HepG2 (cell line): Measurements from ENCODE around the gene CUL4A. TPM values are rescaled to one million over a fixed set of nuclear protein-coding genes. Genes with fewer than 3 reads are reported as not detected.

Experiments
- ARNT2 ChIP-seq: sonication (generic); formaldehyde crosslinking; IDR thresholded peaks from 2 replicates; pipeline ENCODE4 v1.8.0; 2022; ENCODE audit warnings: mild to moderate bottlenecking, low read depth, missing genetic modification reagents, moderate library complexity
- GZF1 ChIP-seq: sonication (generic); formaldehyde crosslinking; IDR thresholded peaks from 2 replicates; pipeline ENCODE4 v1.5.1; 2020; ENCODE audit warnings: mild to moderate bottlenecking, missing genetic modification reagents
- HIVEP1 ChIP-seq: sonication (generic); formaldehyde crosslinking; IDR thresholded peaks from 2 replicates; pipeline ENCODE4 v1.4.0; 2020; ENCODE audit warnings: mild to moderate bottlenecking, missing genetic modification reagents
- LCORL ChIP-seq, 2 experiments: fragments of 450-650 bp in 1 of 2; sonication (generic) in 1 of 2; formaldehyde crosslinking in 1 of 2; IDR thresholded peaks; 2 replicates each; pipeline versions ENCODE4 v1.5.0 to v1.6.1; 2017 to 2020; ENCODE audit warnings: antibody characterized with exemption in 1 of 2, missing genetic modification reagents in 1 of 2
- MLXIP ChIP-seq: sonication (generic); formaldehyde crosslinking; IDR thresholded peaks from 2 replicates; pipeline ENCODE4 v1.9.0; 2021; ENCODE audit warnings: missing genetic modification reagents, borderline replicate concordance
- NBN ChIP-seq: fragments of 450-650 bp; conservative IDR thresholded peaks from 2 replicates; pipeline ENCODE4 v1.6.1; 2017
- RFX1 ChIP-seq: fragments of 450-650 bp; IDR thresholded peaks from 2 replicates; pipeline ENCODE4 v1.6.1; 2017
- SOX5 ChIP-seq: IDR thresholded peaks from 2 replicates; pipeline ENCODE4 v1.6.1; 2016; ENCODE audit warnings: borderline replicate concordance
- TERF1 ChIP-seq: sonication (generic); formaldehyde crosslinking; IDR thresholded peaks from 2 replicates; pipeline ENCODE4 v1.8.0; 2022; ENCODE audit warnings: mild to moderate bottlenecking, missing genetic modification reagents, moderate library complexity
- TGIF2 ChIP-seq: IDR thresholded peaks from 2 replicates; pipeline ENCODE4 v1.6.1; 2016; ENCODE audit warnings: control low read depth, missing compliant biosample characterization
- THAP11 ChIP-seq: IDR thresholded peaks from 2 replicates; pipeline ENCODE4 v1.6.1; 2016; ENCODE audit warnings: missing biosample characterization, missing genetic modification reagents
- ZBTB33 ChIP-seq: sonication (generic); formaldehyde crosslinking; IDR thresholded peaks from 2 replicates; pipeline ENCODE4 v1.4.0; 2020; ENCODE audit warnings: missing genetic modification reagents
- ZIK1 ChIP-seq: sonication (generic); formaldehyde crosslinking; IDR thresholded peaks from 2 replicates; pipeline ENCODE4 v1.5.0; 2020; ENCODE audit warnings: mild to moderate bottlenecking, low read depth, missing genetic modification reagents, borderline replicate concordance
- ZNF207 ChIP-seq: fragments of 450-650 bp; IDR thresholded peaks from 2 replicates; pipeline ENCODE4 v1.6.1; 2016; ENCODE audit warnings: antibody characterized with exemption, borderline replicate concordance
- ZNF564 ChIP-seq: sonication (generic); formaldehyde crosslinking; IDR thresholded peaks from 2 replicates; pipeline ENCODE4 v1.8.1; 2023; ENCODE audit warnings: mild to moderate bottlenecking, missing genetic modification reagents
- ZNF616 ChIP-seq: sonication (generic); formaldehyde crosslinking; IDR thresholded peaks from 2 replicates; pipeline ENCODE4 v1.5.0; 2020; ENCODE audit warnings: low read depth, mild to moderate bottlenecking, missing genetic modification reagents
- ZNF761 ChIP-seq: sonication (generic); formaldehyde crosslinking; conservative IDR thresholded peaks from 2 replicates; pipeline ENCODE4 v1.4.0; 2020; ENCODE audit warnings: mild to moderate bottlenecking, missing genetic modification reagents
- ZNF879 ChIP-seq: sonication (generic); formaldehyde crosslinking; IDR thresholded peaks from 2 replicates; pipeline ENCODE4 v1.8.1; 2023; ENCODE audit warnings: missing genetic modification reagents
- polyA plus RNA-seq, 8 experiments: library from polyadenylated mRNA; depleted of rRNA in 3 of 8; stranded (reverse) in 7 of 8; unstranded in 1 of 8; fragments of >200 nt; fragmentation: Illumina TruSeq in 4 of 8; extraction: Trizol in 4 of 8; gene quantifications; 2 replicates each; pipeline versions ENCODE4 v1.2.1 to v1.2.3, GENCODE V29; 2011 to 2016; ENCODE audit warnings: low read depth in 4 of 8, missing spikeins in 1 of 8, mixed read lengths in 1 of 8; ENCODE audit not compliant: insufficient read depth in 1 of 8
- total RNA-seq, 5 experiments: library from RNA; depleted of rRNA; stranded (reverse); fragments of >200 nt; fragmentation: Illumina TruSeq; extraction: Trizol; gene quantifications; 2 replicates each; pipeline ENCODE4 v1.2.3, GENCODE V29; 2016; ENCODE audit warnings: low read depth in 1 of 5
- TF ChIP-seq, protein P1 (sequence below): sonication (generic); formaldehyde crosslinking; IDR thresholded peaks from 2 replicates; pipeline ENCODE4 v1.8.1; 2023; ENCODE audit warnings: missing genetic modification reagents, mild to moderate bottlenecking, borderline replicate concordance
- TF ChIP-seq, protein P2 (sequence below): sonication (generic); formaldehyde crosslinking; IDR thresholded peaks from 2 replicates; pipeline ENCODE4 v1.8.0; 2022; ENCODE audit warnings: mild to moderate bottlenecking, missing genetic modification reagents, moderate library complexity
- TF ChIP-seq, protein P3 (sequence below): sonication (generic); formaldehyde crosslinking; IDR thresholded peaks from 2 replicates; pipeline ENCODE4 v1.5.1; 2020; ENCODE audit warnings: missing genetic modification reagents, mild to moderate bottlenecking, borderline replicate concordance

Gene CUL4A
- total and polyA plus RNA-seq, 2 of the 13 experiments (the other 11 are each of a cell fraction or from before 2014, with no cell fraction given), result 51.2 to 75.3 TPM

DNA sequence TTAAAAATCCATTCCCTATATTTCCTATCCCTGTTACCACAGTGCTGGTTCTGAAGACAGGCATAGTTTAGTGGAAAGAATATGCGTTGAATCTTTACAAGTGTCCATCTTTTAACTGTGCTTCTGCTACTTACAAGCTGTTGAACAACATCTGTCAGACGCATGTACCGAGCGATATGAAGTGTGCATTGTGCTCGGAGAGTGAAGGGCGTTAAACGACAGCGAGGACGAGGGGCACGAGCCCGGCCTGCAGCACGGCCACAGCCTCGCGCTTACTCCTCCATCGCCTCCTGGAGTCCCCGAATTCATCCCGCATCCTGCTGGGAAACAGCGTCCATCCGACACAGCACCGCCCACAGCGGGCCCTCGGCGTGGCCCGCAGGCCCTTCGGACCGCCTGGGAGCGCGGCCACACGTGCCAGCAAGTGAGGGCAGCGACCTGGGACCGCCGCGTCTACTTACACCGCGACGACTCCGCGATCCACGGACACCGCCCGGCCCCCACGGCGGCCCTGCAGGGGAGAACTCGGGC, 1.5 kb upstream of the CUL4A start (continued):
- TF ChIP-seq TERF1 (no peak), RFX1 (no peak), ZNF761 (CRISPR knock-in tag) (no peak), ZNF616 (no peak), ZIK1 (CRISPR knock-in tag) (no peak), NBN (no peak), THAP11 (CRISPR knock-in tag) (no peak), MLXIP (CRISPR knock-in tag) (0 out of 2 replicates have a peak, but pooled peaks have one; percentile 4), LCORL (IDR thresholded peaks at IDR 0.05) (no peak), LCORL (CRISPR knock-in tag; IDR thresholded peaks at IDR 0.05) (peak; percentile 10; the same call in 1 of the 2 replicates), ZNF207 (no peak), GZF1 (no peak), ZNF879 (no peak), HIVEP1 (CRISPR knock-in tag) (no peak), TGIF2 (CRISPR knock-in tag) (0 out of 2 replicates have a peak, but pooled peaks have one; percentile 14), ZNF564 (CRISPR knock-in tag) (no peak), ARNT2 (no peak), SOX5 (CRISPR knock-in tag) (no peak), ZBTB33 (CRISPR knock-in tag) (no peak)
- TF ChIP-seq, protein P1, sequence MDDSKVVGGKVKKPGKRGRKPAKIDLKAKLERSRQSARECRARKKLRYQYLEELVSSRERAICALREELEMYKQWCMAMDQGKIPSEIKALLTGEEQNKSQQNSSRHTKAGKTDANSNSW (CRISPR knock-in tag), result no peak
- TF ChIP-seq, protein P2, sequence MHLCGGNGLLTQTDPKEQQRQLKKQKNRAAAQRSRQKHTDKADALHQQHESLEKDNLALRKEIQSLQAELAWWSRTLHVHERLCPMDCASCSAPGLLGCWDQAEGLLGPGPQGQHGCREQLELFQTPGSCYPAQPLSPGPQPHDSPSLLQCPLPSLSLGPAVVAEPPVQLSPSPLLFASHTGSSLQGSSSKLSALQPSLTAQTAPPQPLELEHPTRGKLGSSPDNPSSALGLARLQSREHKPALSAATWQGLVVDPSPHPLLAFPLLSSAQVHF (CRISPR knock-in tag), result no peak
- TF ChIP-seq, protein P3, sequence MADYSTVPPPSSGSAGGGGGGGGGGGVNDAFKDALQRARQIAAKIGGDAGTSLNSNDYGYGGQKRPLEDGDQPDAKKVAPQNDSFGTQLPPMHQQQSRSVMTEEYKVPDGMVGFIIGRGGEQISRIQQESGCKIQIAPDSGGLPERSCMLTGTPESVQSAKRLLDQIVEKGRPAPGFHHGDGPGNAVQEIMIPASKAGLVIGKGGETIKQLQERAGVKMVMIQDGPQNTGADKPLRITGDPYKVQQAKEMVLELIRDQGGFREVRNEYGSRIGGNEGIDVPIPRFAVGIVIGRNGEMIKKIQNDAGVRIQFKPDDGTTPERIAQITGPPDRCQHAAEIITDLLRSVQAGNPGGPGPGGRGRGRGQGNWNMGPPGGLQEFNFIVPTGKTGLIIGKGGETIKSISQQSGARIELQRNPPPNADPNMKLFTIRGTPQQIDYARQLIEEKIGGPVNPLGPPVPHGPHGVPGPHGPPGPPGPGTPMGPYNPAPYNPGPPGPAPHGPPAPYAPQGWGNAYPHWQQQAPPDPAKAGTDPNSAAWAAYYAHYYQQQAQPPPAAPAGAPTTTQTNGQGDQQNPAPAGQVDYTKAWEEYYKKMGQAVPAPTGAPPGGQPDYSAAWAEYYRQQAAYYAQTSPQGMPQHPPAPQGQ (CRISPR knock-in tag), result no peak
